ENCODE results near the gene TSR3. TPM values are rescaled to one million over a fixed set of nuclear protein-coding genes. Genes with fewer than 3 reads are reported as not detected.

The TSR3 gene
- total RNA-seq, 4 donors from 2014 or later, result 41.6 to 147 (median 65.0) TPM

DNA sequence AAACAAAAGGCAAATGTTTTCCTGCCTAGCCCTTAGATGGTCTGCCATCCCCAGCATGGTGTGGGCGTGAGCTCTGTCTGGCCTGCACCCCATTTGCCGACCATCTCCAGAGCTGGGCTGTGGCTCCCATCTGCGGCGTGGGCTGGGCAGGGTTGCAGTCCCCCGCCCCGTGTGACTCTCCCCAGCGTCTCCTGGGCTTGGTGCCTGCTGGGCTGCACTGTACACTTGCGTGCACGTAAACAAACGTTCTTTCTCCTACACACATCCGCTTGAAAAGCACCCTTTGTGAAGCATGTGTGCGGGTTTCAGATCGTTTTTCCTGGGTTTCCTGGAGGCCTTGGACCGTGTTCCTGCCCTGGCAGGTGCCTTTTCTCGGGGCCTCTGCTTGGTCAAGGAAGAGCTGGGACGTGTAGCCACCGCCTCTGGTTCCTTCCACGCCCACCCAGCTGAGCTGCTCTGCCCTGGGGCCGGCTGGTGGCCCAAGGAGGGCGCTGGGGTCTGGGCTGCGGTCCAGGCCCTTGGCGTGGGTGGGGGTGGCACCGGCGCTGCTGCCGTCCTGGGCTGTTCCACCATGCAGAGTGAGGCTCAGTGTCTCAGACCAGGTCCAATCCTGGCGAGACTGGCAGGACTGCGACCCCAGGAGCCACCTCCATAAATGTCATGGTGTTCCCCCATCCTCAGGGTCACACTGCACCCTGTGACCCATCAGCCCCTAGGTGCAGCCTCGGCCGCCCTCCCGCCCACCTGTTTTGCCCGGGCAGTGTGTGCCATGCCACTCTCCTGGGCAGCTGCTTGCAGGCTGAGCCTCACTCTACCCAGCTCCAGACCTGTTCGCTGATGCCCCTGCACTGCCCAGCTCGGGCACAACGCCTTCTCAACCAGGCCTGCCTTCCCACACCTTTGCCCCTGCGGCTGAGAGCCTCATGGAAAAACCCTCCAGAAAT, 28.1 kb downstream of the TSR3 start:
- TF ChIP-seq, protein P1, sequence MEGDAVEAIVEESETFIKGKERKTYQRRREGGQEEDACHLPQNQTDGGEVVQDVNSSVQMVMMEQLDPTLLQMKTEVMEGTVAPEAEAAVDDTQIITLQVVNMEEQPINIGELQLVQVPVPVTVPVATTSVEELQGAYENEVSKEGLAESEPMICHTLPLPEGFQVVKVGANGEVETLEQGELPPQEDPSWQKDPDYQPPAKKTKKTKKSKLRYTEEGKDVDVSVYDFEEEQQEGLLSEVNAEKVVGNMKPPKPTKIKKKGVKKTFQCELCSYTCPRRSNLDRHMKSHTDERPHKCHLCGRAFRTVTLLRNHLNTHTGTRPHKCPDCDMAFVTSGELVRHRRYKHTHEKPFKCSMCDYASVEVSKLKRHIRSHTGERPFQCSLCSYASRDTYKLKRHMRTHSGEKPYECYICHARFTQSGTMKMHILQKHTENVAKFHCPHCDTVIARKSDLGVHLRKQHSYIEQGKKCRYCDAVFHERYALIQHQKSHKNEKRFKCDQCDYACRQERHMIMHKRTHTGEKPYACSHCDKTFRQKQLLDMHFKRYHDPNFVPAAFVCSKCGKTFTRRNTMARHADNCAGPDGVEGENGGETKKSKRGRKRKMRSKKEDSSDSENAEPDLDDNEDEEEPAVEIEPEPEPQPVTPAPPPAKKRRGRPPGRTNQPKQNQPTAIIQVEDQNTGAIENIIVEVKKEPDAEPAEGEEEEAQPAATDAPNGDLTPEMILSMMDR (IDR thresholded peaks at IDR 0.05; ENCODE audit: low read depth), result no peak

DNA sequence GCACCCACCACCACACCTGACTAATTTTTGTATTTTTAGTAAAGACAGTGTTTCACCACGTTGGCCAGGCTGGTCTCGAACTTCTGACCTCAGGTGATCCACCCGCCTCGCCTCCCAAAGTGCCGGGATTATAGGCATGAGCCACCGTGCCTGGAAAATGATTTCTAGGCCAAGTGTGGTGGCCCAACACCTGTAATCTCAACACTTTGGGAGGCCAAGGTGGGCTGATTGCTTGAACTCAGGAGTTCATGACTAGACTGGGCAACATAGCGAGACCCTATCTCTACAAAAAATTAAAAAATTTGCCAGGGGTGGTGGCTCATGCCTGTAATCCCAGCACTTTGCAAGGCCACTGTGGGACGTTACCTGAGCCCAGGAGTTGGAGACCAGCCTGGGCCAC, 29.3 kb downstream of the TSR3 start:
- TF ChIP-seq, protein P1 (IDR thresholded peaks at IDR 0.05; ENCODE audit: low read depth), result no peak

DNA sequence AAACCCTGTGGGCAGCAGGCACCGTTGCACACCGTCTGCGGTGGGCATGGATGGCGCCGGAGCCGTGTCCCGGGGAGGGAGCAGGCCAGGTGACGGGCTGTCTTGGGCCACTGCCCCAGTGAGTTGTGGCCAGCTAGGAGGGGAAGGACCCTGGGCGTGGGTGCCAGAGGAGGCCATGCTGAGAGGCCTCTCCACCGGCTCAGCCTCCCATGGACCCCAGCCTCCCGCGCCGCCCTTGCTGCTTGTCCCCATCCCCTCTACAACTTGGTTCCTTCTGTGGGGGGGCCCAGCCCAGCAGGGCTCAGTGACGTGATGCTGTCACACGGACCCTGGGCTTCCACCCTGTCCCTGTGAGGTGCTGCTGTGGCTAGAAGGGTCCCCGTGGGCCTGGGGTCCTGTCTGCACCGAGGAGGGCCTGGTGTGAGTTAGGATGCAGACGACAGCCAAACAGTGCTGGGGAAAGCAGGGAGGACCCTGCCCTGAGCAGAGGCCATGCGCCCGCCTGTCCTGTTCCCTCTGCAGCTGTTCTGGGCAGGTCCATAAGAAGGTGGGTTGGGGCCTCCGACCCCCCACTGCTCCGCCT, 30.9 kb downstream of the TSR3 start:
- TF ChIP-seq, protein P1 (IDR thresholded peaks at IDR 0.05; ENCODE audit: low read depth), result no peak

DNA sequence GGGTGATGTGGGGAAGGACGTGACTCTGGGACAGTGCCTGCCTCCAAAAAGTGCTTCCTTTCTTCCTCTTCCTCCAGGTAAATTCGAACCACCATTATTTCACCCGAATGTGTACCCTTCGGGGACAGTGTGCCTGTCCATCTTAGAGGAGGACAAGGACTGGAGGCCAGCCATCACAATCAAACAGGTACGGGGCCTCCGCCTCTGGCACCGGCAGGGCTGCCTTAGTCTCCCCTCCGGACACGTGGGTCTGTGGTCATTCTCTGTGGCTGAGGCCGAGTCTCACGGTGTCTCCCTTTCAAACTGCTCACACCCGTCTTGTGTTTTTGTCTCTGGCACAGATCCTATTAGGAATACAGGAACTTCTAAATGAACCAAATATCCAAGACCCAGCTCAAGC, 31.6 kb downstream of the TSR3 start:
- TF ChIP-seq, protein P1 (IDR thresholded peaks at IDR 0.05; ENCODE audit: low read depth), result no peak

DNA sequence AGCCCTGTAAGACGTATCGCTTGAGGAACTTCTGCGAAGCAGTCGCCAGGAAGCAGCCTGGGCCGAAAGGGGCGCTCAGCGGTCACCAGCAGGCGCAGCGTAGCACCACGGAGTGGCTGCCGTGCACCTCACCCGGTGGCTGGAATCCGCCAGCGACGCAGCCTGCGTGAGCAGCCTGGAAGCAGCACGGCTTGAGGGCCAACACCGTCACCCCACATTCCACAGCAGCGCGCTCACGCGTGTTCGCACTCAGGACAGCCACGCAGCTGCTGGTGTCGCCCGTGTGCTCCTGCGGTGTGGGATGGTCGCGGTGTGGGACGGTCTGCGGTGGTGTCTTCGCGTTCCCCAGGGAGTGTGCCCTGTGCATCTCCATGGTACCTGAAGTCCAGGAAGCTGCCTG, 32.6 kb downstream of the TSR3 start:
- TF ChIP-seq, protein P1 (IDR thresholded peaks at IDR 0.05; ENCODE audit: low read depth), result no peak

DNA sequence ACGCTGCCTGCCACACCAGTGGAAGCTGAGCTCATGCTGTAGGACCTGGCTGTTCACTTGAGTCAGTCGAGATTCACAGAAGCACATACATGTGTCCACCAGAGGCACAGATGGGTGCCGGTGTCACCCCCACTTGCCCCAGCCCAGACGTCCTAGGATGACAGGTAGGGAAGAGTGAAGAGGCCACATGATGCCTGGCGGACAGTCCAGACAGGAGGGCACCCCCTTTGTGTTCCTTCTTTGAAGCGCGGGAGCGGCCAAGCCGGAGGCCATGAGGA, 33.5 kb downstream of the TSR3 start:
- TF ChIP-seq, protein P1 (IDR thresholded peaks at IDR 0.05; ENCODE audit: low read depth), result no peak

DNA sequence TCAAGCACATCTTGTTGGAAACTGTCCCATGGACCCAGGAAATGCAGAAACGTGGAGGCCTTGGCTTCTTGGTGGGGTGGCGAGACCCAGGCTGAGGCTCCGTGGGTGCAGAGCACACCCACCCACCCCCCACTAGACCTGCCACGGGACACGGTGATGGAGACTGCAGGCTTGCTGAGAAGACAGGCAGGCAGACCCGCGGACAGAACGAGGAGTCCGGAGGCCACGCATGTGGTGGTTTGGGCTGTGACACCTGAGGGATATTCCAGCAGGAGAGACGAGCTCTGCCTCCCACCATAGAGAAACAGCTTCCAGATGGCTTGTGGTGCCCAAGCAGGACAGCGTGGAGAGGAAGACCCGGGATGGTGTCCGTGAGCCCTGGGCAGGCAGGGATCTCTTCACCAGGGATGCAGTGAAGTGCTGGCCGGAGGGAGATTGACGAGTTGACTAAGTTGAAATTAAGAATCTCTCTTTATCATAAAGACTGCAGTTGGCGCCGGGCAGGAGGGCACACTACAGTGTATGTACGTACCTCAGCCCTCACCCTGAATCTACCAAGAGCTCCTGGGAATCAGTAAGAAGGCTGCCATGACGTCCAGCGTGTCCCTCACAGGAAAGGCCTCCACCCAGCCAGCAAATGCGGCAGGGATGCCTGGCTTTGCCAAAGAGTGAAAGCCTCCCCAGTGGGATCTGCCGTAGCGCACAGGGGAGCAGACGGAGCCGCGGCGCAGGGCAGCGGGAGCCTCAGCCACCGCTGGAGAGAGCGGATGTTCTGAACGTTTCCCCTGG, 34.0 kb downstream of the TSR3 start:
- TF ChIP-seq, protein P1 (IDR thresholded peaks at IDR 0.05; ENCODE audit: low read depth), result no peak
